GM23338 (cell line): Measurements from ENCODE around the gene SIGMAR1. TPM values are rescaled to one million over a fixed set of nuclear protein-coding genes. Genes with fewer than 3 reads are reported as not detected.

Source experiments
- ATAC-seq: fragments of 200-7000 bp; cut with Tn5 transposase; 3 replicates; pipeline ENCODE4 v1.9.1; 2020
- DNase-seq: peaks from one replicate; pipeline ENCODE4 v3.0.0-alpha.2; 2015; ENCODE audit warnings: low spot score
- H2AFZ ChIP-seq: fragments of 200-600 bp; sonication (generic); 2 replicates; pipeline ENCODE4 v1.8.0; 2016; ENCODE audit warnings: antibody characterized with exemption, mild to moderate bottlenecking, moderate library complexity
- H3F3A ChIP-seq: fragments of 200-600 bp; sonication (generic); replicated peaks from 2 replicates; pipeline ENCODE4 v1.8.0; 2017; ENCODE audit warnings: antibody characterized with exemption, mixed run types, low read depth
- H3K27ac ChIP-seq: fragments of 200-600 bp; sonication (generic); 2 replicates; pipeline ENCODE4 v1.6.1; 2016; ENCODE audit warnings: low read depth
- H3K27me3 ChIP-seq: fragments of 200-600 bp; sonication (generic); 2 replicates; pipeline ENCODE4 v1.8.0; 2016; ENCODE audit warnings: mild to moderate bottlenecking, mixed run types, moderate library complexity; ENCODE audit not compliant: insufficient read depth
- H3K36me3 ChIP-seq: fragments of 200-600 bp; sonication (generic); 2 replicates; pipeline ENCODE4 v1.8.0; 2016; ENCODE audit warnings: mild to moderate bottlenecking; ENCODE audit not compliant: insufficient read depth
- H3K4me1 ChIP-seq: fragments of 200-600 bp; sonication (generic); 2 replicates; pipeline ENCODE4 v1.8.0; 2016; ENCODE audit warnings: mild to moderate bottlenecking, moderate library complexity; ENCODE audit not compliant: insufficient read depth
- H3K4me2 ChIP-seq: fragments of 200-600 bp; sonication (generic); 2 replicates; pipeline ENCODE4 v1.7.1; 2017; ENCODE audit warnings: mixed run types
- H3K4me3 ChIP-seq: fragments of 200-600 bp; sonication (generic); 2 replicates; pipeline ENCODE4 v1.6.1; 2016; ENCODE audit warnings: mixed run types
- H3K79me2 ChIP-seq: fragments of 200-600 bp; sonication (generic); replicated peaks from 2 replicates; pipeline ENCODE4 v1.8.0; 2017; ENCODE audit warnings: mild to moderate bottlenecking; ENCODE audit not compliant: insufficient read depth
- H3K9me2 ChIP-seq: fragments of 200-600 bp; sonication (generic); 2 replicates; pipeline ENCODE4 v1.8.0; 2017; ENCODE audit not compliant: insufficient read depth
- H4K20me1 ChIP-seq: fragments of 200-600 bp; sonication (generic); replicated peaks from 2 replicates; pipeline ENCODE4 v1.8.0; 2017; ENCODE audit warnings: mild to moderate bottlenecking; ENCODE audit not compliant: insufficient read depth
- H3K27ac Mint-ChIP-seq: 2 replicates; pipeline ENCODE4 v1.8.0; 2020; ENCODE audit warnings: inconsistent platforms, mild to moderate bottlenecking, moderate library complexity, mixed read lengths
- H3K27me3 Mint-ChIP-seq: 3 replicates; pipeline ENCODE4 v1.8.0; 2022; ENCODE audit warnings: low read depth, mild to moderate bottlenecking, moderate library complexity, mixed read lengths, inconsistent platforms; ENCODE audit not compliant: insufficient read depth, poor library complexity
- H3K36me3 Mint-ChIP-seq: 3 replicates; pipeline ENCODE4 v1.8.0; 2021; ENCODE audit warnings: low read depth, mild to moderate bottlenecking, inconsistent platforms, moderate library complexity, mixed read lengths
- H3K4me1 Mint-ChIP-seq: 3 replicates; pipeline ENCODE4 v1.8.0; 2020; ENCODE audit warnings: mild to moderate bottlenecking, inconsistent platforms, mixed read lengths
- H3K4me3 Mint-ChIP-seq: 3 replicates; pipeline ENCODE4 v1.8.0; 2021; ENCODE audit warnings: moderate library complexity, mild to moderate bottlenecking, inconsistent platforms, mixed read lengths
- H3K9me3 Mint-ChIP-seq: 3 replicates; pipeline ENCODE4 v1.8.0; 2020; ENCODE audit warnings: moderate library complexity, mild to moderate bottlenecking, inconsistent platforms, mixed read lengths
- EZH2 ChIP-seq: fragments of 200-600 bp; sonication (generic); IDR thresholded peaks from one replicate; pipeline ENCODE4 v1.8.0; 2017; ENCODE audit warnings: antibody characterized with exemption, mild to moderate bottlenecking, low read depth; ENCODE audit not compliant: unreplicated experiment
- EZH2phosphoT487 ChIP-seq: fragments of 200-600 bp; sonication (generic); IDR thresholded peaks from one replicate; pipeline ENCODE4 v1.8.1; 2018; ENCODE audit warnings: antibody characterized with exemption; ENCODE audit not compliant: unreplicated experiment
- JUNB ChIP-seq: IDR thresholded peaks from one replicate; pipeline ENCODE4 v1.6.1; 2016; ENCODE audit warnings: antibody characterized with exemption; ENCODE audit not compliant: unreplicated experiment
- NANOG ChIP-seq: IDR thresholded peaks from 2 replicates; pipeline ENCODE4 v1.6.1; 2016; ENCODE audit warnings: antibody characterized with exemption, borderline replicate concordance
- POLR2AphosphoS5 ChIP-seq: IDR thresholded peaks from 2 replicates; pipeline ENCODE4 v1.6.1; 2016; ENCODE audit warnings: antibody characterized with exemption, low read depth
- REST ChIP-seq: IDR thresholded peaks from one replicate; pipeline ENCODE4 v1.6.1; 2018; ENCODE audit warnings: antibody characterized with exemption; ENCODE audit not compliant: unreplicated experiment
- ZNF331 ChIP-seq: fragments of 250-450 bp; sonication (Bioruptor Pico); IDR thresholded peaks from 2 replicates; pipeline ENCODE4 v1.5.0; 2020; ENCODE audit warnings: low read depth, mild to moderate bottlenecking, moderate library complexity
- polyA plus RNA-seq: library from polyadenylated mRNA; unstranded; fragments of >200 nt; fragmentation: Nextera tagmentation; extraction: Ambion mirVana; gene quantifications from 2 replicates; pipeline ENCODE4 v1.2.1, GENCODE V29; 2016
- total RNA-seq: library from RNA; depleted of rRNA; stranded (reverse); fragments of >200 nt; shearing (Covaris generic); gene quantifications from 2 replicates; pipeline ENCODE4 v1.2.3, GENCODE V29; 2014

Gene SIGMAR1
- total and polyA plus RNA-seq, 2 experiments from 2014 or later, result 82.3 to 167 TPM

GRCh38 chr9:34659592-34660253, 22.1 kb upstream of the SIGMAR1 start:
- ATAC-seq (no peak), DNase-seq (no peak)
- no peaks in the 10 kb centered on the region for H3K27me3 ChIP-seq
- Mint-ChIP-seq H3K4me1 (peaks cover 14% of the 10 kb centered on the region), H3K9me3 (no peaks in the 10 kb centered on the region; the same call in 2 of the 3 replicates), H3K27me3 (peaks cover 20% of the 10 kb centered on the region), H3K27ac (no peak overlapping the region), H3K4me3 (no peak overlapping the region), H3K36me3 (no peaks in the 10 kb centered on the region)
- H3K9me2 ChIP-seq, result no peaks in the 10 kb centered on the region
- H3K4me1 ChIP-seq, result peaks cover 3% of the 10 kb centered on the region
- no peaks in the 10 kb centered on the region for H3K79me2 ChIP-seq
- H3K4me2 ChIP-seq, result no peak overlapping the region
- no peak overlapping the region for H3K4me3 ChIP-seq
- H3F3A ChIP-seq, result no peaks in the 10 kb centered on the region
- no peak for TF ChIP-seq EZH2phosphoT487
- no peak for TF ChIP-seq ZNF331
- no peak for TF ChIP-seq JUNB
- TF ChIP-seq POLR2AphosphoS5, result no peak
- TF ChIP-seq EZH2, result no peak
- TF ChIP-seq NANOG, result no peak
- TF ChIP-seq REST, result no peak
- no peaks in the 10 kb centered on the region for H4K20me1 ChIP-seq
- no peaks in the 10 kb centered on the region for H3K36me3 ChIP-seq
- no peak overlapping the region for H2AFZ ChIP-seq
- H3K27ac ChIP-seq, result no peak overlapping the region

GRCh38 chr9:34658461-34658860, 20.9 kb upstream of the SIGMAR1 start:
- peaks cover 19% of the 10 kb centered on the region for H3K27me3 Mint-ChIP-seq
- Histone ChIP-seq H3K4me2 (no peak overlapping the region), H4K20me1 (no peaks in the 10 kb centered on the region), H2AFZ (no peak overlapping the region), H3K79me2 (no peaks in the 10 kb centered on the region), H3K4me1 (peaks cover 1% of the 10 kb centered on the region), H3K36me3 (no peaks in the 10 kb centered on the region), H3F3A (no peaks in the 10 kb centered on the region), H3K27ac (no peak overlapping the region), H3K27me3 (no peaks in the 10 kb centered on the region), H3K9me2 (no peaks in the 10 kb centered on the region), H3K4me3 (no peak overlapping the region)
- no peak overlapping the region for H3K4me3 Mint-ChIP-seq
- DNase-seq (no peak), ATAC-seq (no peak)
- no peak overlapping the region for H3K27ac Mint-ChIP-seq
- H3K9me3 Mint-ChIP-seq, result no peaks in the 10 kb centered on the region; the same call in 2 of the 3 replicates
- peaks cover 15% of the 10 kb centered on the region for H3K4me1 Mint-ChIP-seq
- TF ChIP-seq EZH2, result no peak
- no peaks in the 10 kb centered on the region for H3K36me3 Mint-ChIP-seq
